CD1c-positive myeloid dendritic cell (primary cell): Measurements from ENCODE around the gene AKIP1.
"Not testable (repeated sequence)": the region's sequence is repeated elsewhere in the genome, so short reads cannot be mapped to it uniquely, and the experiment has no call there.

Experiments used
- DNase-seq: peaks from one replicate; pipeline ENCODE4 v3.0.0-alpha.2; 2016; ENCODE audit errors: extremely low spot score

AKIP1 gene, protein sequence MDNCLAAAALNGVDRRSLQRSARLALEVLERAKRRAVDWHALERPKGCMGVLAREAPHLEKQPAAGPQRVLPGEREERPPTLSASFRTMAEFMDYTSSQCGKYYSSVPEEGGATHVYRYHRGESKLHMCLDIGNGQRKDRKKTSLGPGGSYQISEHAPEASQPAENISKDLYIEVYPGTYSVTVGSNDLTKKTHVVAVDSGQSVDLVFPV

DNA sequence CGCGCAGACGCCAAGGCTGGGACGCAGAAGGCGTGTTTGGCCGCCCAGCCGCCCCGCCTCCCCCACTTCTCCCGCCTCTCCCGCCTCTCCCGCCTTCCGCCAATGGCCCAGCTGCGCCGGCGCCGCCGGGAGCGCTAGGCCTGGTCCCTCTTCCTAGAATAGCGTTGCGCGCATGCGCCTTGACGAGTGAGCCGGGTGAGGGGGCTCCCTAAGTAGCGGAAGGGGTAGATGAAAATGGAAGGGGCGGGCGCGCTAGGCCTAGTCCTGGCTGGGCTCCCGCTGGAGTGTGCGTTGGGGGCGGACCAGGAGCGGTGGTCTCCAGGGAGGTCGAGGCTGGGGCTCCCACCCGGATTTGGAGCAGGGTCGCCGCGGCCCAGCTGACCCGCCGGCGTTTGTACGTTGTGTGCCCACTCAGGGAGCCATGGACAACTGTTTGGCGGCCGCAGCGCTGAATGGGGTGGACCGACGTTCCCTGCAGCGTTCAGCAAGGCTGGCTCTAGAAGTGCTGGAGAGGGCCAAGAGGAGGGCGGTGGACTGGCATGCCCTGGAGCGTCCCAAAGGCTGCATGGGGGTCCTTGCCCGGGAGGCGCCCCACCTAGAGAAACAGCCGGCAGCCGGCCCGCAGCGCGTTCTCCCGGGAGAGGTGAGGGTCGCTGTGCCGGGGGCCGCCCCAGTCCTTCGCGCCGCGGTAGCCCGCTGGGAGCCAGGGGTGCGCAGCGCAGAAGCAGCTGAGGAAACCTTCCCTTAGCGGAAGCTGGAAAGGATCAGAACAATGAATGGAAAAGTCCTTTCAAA lies at the start of gene AKIP1:
Gene AKIP1 (plus strand): TSS at position 161 of the 795 bp plus-strand sequence. CDS start 261 bp downstream, at position 422.
- peak; percentile 94 for DNase-seq

DNA sequence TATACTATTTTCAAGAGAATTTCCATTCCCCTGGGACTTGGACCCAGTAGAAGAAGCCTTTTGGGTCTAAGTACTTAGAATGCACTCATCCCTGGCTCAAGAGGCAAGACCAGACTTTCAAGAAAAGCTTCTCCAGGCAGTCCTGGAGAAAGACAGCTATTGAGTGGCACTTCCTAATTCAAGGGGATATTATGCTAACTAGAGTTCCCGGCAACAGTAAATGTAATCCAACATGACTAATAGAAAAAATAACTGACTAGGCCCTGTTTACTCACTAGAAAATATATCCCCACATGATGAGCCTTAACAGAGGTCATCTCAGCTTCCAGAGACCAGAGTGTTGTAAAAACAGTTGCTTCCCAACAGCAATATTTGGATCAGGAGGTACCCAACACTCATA lies 47.2 kb upstream of the AKIP1 start:
- no peak for DNase-seq

- no peak for DNase-seq
Observed at GRCh38 chr11:8865304-8865703, 45.7 kb upstream of the AKIP1 start.

DNA sequence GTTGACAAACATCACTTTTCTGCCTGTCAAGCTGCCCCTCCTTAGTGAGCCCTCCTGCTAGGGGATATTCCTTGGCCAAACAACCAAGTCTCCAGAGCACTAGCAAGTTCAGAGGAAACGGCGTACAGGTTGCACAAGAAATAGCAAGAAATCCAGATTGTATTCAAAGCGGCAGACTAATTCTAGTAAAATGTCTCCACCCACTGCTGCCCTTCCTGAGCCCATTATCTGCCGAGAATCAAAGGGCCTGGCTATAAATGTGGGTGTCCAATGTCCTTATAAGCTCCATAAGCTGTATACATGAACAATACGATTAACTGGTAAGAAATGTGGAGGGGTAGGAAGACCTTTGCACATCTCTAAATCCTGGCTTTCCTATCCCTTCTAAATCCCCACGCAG lies 44.0 kb upstream of the AKIP1 start:
- no peak for DNase-seq

- DNase-seq: no peak
Observed at GRCh38 chr11:8867931-8868631, 42.9 kb upstream of the AKIP1 start.

- DNase-seq: no peak
Observed at GRCh38 chr11:8870411-8871170, 40.4 kb upstream of the AKIP1 start.

- no peak for DNase-seq
Observed at GRCh38 chr11:8871171-8871775, 39.7 kb upstream of the AKIP1 start.

GRCh38 chr11:8871962-8872361 lies 39.0 kb upstream of the AKIP1 start:
- no peak for DNase-seq

- peak; percentile 44 for DNase-seq
Observed at GRCh38 chr11:8873741-8874405, 37.1 kb upstream of the AKIP1 start.

GRCh38 chr11:8878771-8879170 lies 32.2 kb upstream of the AKIP1 start:
- no peak for DNase-seq

DNA sequence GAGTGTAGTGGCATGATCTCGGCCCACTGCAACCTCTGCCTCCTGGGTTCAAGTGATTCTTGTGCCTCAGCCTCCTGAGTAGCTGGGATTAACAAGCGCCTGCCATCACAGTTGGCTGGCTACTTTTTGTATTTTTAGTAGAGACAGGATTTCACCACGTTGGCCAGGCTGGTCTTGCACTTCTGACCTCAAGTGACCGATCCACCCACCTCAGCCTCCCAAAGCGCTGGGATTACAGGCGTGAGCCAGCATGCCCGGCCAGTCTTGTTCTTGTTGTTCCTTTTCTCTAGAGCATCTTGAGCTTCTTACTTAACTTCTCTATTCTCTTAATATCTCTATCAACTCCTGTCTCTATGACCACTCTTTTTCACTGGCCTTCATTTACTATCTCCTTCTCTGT lies 29.4 kb upstream of the AKIP1 start:
- not testable (repeated sequence) for DNase-seq

DNA sequence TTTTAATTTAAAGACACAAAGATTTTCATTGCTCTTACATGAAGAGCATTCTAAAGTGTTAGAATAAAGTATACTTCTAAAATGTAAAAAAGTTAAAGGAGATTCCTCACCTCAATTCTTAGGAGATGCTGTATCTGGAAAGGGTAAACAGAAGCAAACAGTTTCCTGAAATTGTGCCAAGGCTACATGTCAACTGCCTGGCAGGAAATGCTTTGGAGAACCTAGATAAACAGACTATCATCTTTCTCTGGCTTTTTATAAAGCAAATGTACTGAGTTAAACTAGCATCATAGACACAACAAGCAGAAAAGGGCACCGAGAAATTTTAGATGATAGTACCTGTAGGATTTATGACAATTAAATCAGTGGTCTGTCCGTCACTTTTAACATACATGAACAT lies 24.7 kb upstream of the AKIP1 start:
- no peak for DNase-seq

- not testable (repeated sequence) for DNase-seq
Observed at GRCh38 chr11:8891185-8891584, 19.8 kb upstream of the AKIP1 start.

DNA sequence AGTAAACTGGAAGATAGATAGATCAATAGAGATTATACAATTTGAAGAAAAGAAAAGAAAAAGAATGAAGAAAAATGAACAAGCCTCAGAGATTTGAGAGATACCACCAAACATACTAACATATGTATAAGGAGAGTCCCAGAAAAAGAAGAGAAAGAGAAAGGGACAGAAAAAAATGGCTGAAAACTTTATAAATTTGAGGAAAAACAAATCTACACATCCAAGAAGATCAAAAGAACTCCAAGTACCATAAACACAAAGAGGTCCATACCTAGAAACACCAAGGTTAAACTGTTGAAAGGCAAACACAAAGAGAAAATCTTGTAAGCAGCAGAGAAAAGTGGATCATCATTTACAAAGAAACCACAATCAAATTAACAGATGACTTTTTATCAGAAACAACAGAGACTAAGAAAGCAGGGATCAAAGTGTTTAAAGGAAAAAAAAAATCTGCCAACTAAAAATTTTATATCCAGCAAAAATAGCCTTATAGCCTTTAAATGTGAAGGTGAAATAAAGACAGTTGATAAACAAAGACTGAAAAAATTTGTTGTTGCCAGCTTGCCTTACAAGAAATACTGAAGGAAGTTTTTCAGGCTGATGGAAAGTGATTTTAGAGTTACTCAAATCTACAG lies 11.8 kb upstream of the AKIP1 start:
- DNase-seq: no peak

DNA sequence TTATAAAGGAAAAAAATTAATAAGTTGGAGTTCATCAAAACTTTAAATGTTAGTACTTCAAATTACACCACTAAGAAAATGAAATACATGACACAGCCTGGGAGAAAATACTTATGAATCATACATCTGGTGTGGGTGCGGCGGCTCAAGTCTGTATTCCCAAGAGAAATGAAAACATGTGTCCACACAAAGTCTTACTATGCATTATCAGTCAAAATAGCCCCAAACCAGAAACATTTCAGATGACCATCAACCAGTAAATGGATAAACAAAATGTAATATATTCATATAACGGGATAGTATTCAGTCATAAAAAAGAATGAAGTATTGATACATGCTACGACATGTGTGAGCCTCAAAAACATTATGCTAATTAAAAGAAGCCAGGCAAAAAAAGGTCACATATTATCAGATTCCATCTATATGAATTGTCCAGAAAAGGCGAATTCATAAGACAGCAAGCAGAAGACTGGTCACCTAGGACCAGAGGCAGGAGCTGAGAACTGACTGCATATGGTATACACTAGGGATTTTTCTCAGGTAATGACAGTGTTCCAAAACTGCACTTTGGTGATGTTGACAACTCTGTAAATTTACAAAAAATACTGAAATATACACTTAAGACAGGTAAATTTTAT lies 5.3 kb upstream of the AKIP1 start:
- no peak for DNase-seq

DNA sequence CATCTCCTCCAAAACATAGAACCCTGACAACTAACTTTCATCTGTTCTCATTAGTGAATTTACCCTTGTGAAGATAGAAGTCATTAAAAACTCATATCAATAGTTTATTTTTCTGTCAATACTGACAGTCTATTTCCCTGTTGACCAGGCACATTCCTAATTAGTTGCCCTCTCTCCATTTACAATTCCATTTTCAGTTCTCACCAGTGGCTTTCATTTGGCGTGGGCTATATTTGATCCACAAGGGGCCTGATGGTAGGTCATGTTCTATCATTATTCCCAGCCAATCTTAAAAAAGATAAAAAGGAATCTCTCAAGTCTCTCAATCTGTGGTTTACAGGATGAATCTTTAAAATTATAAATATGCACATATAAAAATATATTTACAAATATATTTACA lies 3.9 kb upstream of the AKIP1 start:
- no peak for DNase-seq

- no peak for DNase-seq
Observed at GRCh38 chr11:8908099-8908498, 2.9 kb upstream of the AKIP1 start.

GRCh38 chr11:8910649-8911026 lies 351 bp upstream of the AKIP1 start:
- DNase-seq: no peak

DNA sequence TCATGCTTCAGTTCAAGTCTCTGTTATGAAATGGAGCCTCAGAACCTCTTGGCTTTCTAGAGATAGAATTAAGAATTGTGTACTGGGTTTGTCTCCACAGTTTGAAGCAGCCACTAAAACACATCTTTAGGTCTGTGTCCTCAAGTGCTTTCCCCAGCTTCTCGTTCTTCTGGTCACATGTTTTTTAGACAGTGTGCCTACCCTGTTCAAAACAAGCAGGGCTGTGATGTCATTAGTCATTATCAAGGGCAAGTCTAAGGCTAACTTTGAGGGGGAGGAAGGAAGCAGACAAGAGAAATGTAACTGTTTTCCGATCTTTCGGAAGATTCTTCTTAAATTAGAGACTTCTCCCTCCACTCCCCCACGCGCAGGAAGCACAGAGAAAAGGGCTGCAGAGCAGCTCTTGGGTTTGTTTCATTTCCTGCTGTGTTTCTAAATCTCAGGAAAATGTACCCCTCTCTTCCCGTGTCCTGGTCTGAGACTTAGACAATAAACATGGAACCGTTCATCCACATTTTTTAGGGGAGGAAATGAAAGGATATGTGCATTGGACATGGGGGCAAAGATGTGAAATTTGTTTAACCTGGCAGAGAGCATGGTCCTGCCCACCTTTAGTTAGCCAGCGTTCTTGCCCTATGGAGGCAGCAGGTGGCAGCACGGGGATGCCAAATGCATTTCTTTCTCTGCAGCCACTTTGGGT lies 3.1 kb downstream of the AKIP1 start:
- DNase-seq: peak; percentile 59

DNA sequence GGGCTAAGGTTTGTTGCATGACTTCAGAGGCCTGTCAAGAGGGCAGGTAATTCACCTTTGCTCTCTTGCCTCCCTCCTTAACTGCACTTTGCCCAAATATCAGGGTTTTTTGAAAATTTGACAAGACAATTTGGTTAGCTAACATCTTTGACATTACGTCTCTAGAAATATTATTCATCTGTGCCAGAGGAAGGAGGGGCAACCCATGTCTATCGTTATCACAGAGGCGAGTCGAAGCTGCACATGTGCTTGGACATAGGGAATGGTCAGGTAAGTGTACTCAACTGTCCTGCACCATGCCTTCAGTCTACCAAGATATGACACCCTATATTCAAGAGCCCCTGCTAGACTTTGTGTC lies 3.7 kb downstream of the AKIP1 start:
- no peak for DNase-seq
